ENCODE measurements around the gene ZNF777.

The ZNF777 gene

DNA sequence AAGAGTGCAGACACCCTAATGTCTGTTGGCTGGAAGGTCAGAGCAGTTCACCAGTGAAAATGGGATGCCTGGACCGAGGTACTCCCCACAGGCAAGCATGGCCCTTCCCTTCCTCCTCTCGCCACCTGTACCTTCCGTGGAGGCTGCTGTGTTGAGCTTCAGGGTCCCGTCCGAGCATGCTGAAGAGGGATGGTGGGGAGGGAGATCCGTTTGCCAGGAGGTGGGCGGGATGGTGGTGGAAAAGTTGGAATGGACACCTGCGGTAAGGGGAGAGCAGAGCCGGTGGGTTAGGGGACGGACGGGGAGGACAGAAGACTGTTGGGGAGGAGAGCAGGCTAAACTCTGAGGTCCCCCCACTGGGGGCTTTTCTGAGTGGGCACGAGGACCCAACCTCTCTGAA is 15.9 kb upstream of the ZNF777 start:
- no peak for DNase-seq (ENCODE audit: low spot score)

DNA sequence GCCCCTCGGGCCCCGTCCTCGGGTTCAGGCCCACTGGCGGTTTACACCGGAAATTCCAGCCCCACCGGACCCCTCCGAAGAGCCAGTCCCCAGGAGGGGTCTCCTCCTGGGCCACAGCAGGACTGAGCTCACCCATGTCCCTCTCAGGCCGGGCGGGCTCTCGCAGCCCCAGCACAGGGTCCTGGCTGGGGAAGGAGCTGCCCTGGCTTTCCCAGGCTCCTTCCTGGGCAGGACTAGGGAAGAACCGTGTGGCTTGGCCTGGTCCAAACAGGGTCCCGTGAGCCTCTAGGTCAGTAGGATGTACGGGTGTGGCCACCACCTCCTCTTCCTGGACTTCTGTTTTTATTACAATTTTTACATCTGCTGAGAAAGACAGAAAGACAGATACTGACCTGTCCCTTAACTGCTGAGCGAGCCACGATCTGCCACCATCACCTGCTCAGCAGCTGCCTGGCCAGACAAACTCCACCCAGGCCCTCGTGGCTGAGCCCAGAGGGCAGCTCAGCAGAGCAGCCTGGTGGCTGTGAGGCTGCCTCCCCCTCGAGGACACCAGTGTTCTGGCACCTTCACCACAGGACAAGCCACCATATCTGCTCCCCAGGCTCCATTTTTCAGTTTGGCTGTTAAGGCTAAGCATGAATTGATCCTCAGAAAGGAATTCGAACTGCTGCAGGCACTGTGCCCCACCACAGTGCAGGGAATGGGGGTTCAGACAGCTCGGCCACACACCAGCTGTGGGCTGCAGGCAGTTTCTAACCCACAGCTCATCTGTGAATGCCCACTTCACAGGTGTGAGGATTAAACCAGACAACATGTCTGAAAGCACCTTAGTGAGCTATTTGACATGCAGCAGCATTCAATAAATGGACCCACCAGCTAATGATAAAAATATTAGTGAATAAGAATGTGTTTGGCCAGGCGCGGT is 14.5 kb upstream of the ZNF777 start:
- no peak for DNase-seq (ENCODE audit: low spot score)

DNA sequence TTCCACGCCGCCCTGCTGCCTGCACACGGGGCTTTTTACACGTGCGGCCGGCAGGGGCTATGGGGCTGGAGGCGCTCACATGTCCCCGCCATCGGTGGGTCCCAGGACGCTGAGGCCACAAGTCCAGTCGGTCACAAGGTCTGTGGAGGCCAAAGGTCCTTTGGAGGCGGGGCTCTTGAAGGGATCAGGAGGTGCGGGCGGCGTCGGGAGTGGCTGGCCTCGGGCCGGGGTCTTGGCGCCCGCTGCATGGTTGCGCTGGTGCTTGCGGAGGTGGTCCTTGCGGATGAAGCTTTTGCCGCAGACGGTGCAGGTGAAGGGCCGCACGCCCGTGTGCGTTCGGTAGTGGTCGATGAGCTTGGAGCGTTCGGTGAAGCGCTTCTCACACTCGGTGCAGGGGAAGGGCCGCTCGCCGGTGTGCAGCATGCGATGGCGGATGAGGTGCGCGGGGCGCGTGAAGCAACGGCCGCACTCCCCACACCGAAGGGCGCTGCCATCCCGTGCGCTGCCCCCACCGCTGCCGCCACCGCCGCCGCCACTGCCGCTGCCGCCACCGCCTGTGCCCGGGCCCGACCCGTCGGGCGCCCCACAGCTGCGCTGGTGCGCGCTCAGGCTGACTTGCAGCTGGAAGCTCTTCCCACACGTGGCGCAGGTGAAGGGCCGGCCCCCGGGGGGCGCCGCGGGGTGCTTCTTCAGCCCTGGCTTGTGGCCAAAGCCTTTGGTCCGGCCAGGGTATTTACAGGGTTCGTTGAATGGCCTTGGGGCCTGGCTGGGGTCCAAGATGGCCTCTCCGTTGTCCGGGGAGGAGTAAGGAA is 13.7 kb upstream of the ZNF777 start:
- no peak for DNase-seq (ENCODE audit: low spot score)

GRCh38 chr7:149473251-149473650 is 12.4 kb upstream of the ZNF777 start:
- no peak for DNase-seq (ENCODE audit: low spot score)

- DNase-seq (ENCODE audit: low spot score), result no peak
These were observed 10.6 kb upstream of the ZNF777 start for GRCh38 chr7:149471289-149471953.

DNA sequence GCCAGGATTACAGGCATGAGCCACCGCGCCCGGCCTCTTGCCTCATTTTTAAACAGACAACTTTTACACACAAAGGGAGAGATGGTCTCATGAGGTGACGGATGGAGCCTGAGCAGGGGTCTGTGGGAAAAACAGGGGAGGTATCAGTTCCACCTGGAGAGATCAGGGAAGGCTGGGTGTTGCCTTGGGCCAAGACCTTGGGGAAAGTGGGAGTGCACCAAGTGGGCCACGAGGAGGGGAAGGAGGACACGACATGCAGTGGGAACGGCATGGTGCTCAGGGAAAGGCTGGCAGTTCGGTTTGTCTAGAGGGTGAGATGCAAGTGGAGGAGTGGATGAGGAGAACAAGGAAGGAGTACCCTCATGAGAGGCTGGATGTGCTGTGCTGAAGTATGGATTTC is 8.9 kb upstream of the ZNF777 start:
- no peak for DNase-seq (ENCODE audit: low spot score)

DNA sequence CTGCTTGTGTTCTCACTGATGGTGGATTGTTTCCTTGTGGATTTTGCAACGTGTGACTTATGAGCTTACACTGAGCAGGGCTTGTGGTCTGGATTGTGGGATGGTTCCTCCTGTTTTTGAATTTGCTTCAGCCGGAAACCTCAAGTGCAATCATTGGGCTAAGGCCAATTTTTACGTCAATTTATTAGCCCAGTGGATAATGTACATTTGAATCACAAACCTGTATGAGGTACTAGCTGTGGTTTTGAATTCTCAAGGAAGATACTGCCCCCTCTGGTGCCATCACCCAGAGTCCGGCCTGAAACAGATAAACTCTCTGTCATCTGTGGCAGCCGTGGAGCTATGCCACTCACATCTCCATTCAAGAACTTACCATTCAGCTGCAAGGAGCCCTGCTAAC is 7.3 kb upstream of the ZNF777 start:
- DNase-seq (ENCODE audit: low spot score), result no peak

DNA sequence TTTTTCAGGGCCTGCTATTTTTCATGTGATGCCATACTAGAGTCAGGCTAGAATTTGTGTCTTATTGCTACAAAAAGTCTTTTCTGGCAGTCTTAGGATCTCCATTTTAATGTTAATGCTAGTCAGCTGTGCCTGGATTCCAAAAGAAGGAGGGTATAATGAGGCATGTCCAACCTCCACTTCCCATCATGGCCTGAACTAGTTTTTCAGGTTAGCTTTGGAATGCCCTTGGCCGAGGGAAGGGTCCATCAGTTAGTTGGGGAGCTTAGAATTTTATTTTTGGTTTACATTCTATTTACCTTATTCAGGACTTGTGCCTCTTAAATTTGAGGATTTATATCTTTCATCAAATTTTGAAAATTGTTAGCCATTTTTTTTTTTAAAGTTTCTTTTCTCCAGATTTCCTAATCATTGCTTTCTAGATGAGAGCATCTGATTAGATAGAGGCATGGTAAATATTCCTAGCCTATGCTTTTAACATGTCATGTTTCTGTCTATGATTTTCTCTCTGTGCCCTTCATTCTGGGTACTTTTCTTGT is 6.5 kb upstream of the ZNF777 start:
- no peak for DNase-seq (ENCODE audit: low spot score)

GRCh38 chr7:149466364-149466763 is 5.5 kb upstream of the ZNF777 start:
- DNase-seq (ENCODE audit: low spot score), result no peak

GRCh38 chr7:149463500-149464161 is 2.8 kb upstream of the ZNF777 start:
- no peak for DNase-seq (ENCODE audit: low spot score)

- DNase-seq (ENCODE audit: low spot score), result no peak
These were observed 1.2 kb upstream of the ZNF777 start for GRCh38 chr7:149462101-149462520.

GRCh38 chr7:149459540-149460452 is 1.1 kb downstream of the ZNF777 start:
- DNase-seq (ENCODE audit: low spot score), result no peak

GRCh38 chr7:149459201-149459539 is 1.7 kb downstream of the ZNF777 start:
- DNase-seq (ENCODE audit: low spot score), result no peak

- no peak for DNase-seq (ENCODE audit: low spot score)
These were observed 2.6 kb downstream of the ZNF777 start for GRCh38 chr7:149458235-149458634.

- DNase-seq (ENCODE audit: low spot score), result no peak
These were observed 3.1 kb downstream of the ZNF777 start for GRCh38 chr7:149457766-149458165.

- no peak for DNase-seq (ENCODE audit: low spot score)
These were observed 4.1 kb downstream of the ZNF777 start for GRCh38 chr7:149456506-149457421.

- DNase-seq (ENCODE audit: low spot score), result no peak
These were observed 5.5 kb downstream of the ZNF777 start for GRCh38 chr7:149455175-149455950.

DNA sequence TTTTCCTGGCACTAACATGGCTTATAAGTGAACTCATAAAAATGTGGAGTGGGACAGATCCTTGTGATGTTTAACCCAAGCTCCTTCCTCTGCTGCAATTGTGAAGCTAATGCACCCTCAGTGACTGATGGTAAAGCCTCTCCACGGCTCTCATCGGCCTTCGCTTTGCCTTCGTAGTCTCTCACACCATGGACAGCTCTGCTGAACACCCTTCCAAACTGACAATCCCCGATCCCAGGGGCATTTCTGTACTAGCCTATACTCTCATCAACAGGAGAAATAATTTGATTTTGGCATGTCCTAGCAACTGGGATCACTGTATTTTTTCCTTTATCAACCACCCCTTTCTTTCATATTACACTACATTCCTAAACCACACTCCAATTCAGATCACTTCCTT is 6.1 kb downstream of the ZNF777 start:
- no peak for DNase-seq (ENCODE audit: low spot score)

GRCh38 chr7:149454006-149454405 is 6.9 kb downstream of the ZNF777 start:
- DNase-seq (ENCODE audit: low spot score), result no peak

Measured in left forelimb (tissue), 1 donor.